Measurements from ENCODE around the gene SLF1.

The SLF1 gene

DNA sequence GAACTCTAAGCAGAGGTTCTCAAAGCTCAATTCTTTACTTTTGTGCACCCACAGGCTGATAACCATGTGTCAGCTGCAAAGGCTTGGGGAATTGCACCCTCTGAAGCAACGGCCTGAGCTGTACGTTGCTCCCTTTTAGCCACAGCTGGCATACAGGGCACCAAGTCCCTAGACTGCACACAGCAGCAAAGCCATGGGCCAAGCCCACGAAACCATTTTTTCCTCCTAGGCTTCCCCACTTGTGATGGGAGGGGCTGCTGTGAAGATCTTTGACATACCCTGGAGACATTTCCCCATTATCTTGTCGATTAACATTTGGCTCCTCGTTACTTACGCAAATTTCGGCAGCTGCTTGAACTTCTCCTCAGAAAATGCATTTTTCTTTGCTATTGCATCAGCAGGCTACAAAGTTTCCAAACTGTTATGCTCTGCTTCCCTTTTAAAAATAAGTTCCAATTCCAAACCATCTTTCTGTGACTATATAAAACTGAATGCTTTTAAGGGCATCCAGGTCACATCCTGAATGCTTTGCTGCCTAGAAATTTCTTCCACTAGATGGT, 23.1 kb upstream of the SLF1 start:
- Histone ChIP-seq H3K27me3 (ENCODE audit: insufficient read depth, low read length, poor library complexity) (no peaks in the 10 kb centered on the region), H3K56ac (ENCODE audit: low read length) (no peak overlapping the region), H2BK5ac (ENCODE audit: low read length) (no peak overlapping the region), H4K8ac (ENCODE audit: low read depth, low read length) (no peak overlapping the region), H2BK15ac (replicated peaks; ENCODE audit: low read depth) (no peak overlapping the region), H3K4ac (ENCODE audit: low read depth, low read length) (no peak overlapping the region), H3K4me1 (ENCODE audit: control insufficient read depth, low read depth, low read length) (no peaks in the 10 kb centered on the region), H4K5ac (ENCODE audit: low read length) (no peak overlapping the region), H2BK120ac (ENCODE audit: low read depth, low read length) (no peak overlapping the region), H3K27ac (ENCODE audit: low read depth, low read length) (no peak overlapping the region), H3K79me2 (ENCODE audit: control insufficient read depth, insufficient read depth, low read length) (no peaks in the 10 kb centered on the region), H3K18ac (ENCODE audit: low read length) (no peak overlapping the region), H3K36me3 (ENCODE audit: control insufficient read depth, insufficient read depth, low read length) (no peaks in the 10 kb centered on the region), H3K4me2 (ENCODE audit: low read length) (no peak overlapping the region), H3K4me3 (ENCODE audit: low read length) (no peak overlapping the region), H3K23ac (ENCODE audit: low read length) (no peak overlapping the region), H3K9ac (ENCODE audit: low read length) (no peak overlapping the region), H2AK5ac (ENCODE audit: low read length) (no peak overlapping the region), H3K79me1 (ENCODE audit: low read length) (no peaks in the 10 kb centered on the region)
- no peak for DNase-seq
- no CpG with 5 or more reads among the region's 7 CpGs for WGBS (ENCODE audit: extremely low coverage, insufficient coverage, low lambda C conversion rate)

DNA sequence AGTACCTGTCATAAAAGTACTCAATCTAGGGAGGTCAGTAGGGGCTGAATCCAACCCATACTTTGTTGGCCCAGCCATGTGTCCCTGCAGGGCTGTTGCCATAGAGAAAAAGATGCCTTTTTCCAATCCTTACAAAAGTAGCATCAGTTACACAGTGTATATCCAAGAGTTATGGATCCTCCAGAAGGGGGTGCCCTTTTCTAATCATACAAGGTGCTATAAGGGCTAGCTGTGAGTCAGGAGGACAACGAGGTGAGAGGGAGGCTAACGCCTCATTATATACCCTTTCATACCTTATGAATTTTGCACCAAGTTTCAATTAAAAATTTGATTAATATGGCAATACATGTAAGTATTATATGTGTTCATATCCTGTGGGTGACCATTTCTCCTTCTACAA, 4.9 kb upstream of the SLF1 start:
- Histone ChIP-seq H3K4me1 (ENCODE audit: control insufficient read depth, low read depth, low read length) (no peaks in the 10 kb centered on the region), H3K18ac (ENCODE audit: low read length) (no peak overlapping the region), H3K36me3 (ENCODE audit: control insufficient read depth, insufficient read depth, low read length) (no peaks in the 10 kb centered on the region), H3K56ac (ENCODE audit: low read length) (no peak overlapping the region), H3K9ac (ENCODE audit: low read length) (no peak overlapping the region), H4K5ac (ENCODE audit: low read length) (no peak overlapping the region), H3K79me2 (ENCODE audit: control insufficient read depth, insufficient read depth, low read length) (no peaks in the 10 kb centered on the region), H3K4me3 (ENCODE audit: low read length) (no peak overlapping the region), H3K4ac (ENCODE audit: low read depth, low read length) (no peak overlapping the region), H2AK5ac (ENCODE audit: low read length) (no peak overlapping the region), H3K27me3 (ENCODE audit: insufficient read depth, low read length, poor library complexity) (no peaks in the 10 kb centered on the region), H3K27ac (ENCODE audit: low read depth, low read length) (no peak overlapping the region), H3K4me2 (ENCODE audit: low read length) (no peak overlapping the region), H4K8ac (ENCODE audit: low read depth, low read length) (no peak overlapping the region), H2BK5ac (ENCODE audit: low read length) (no peak overlapping the region), H2BK120ac (ENCODE audit: low read depth, low read length) (no peak overlapping the region), H2BK15ac (replicated peaks; ENCODE audit: low read depth) (no peak overlapping the region), H3K79me1 (ENCODE audit: low read length) (no peaks in the 10 kb centered on the region), H3K23ac (ENCODE audit: low read length) (no peak overlapping the region)
- no CpG with 5 or more reads among the region's 2 CpGs for WGBS (ENCODE audit: extremely low coverage, insufficient coverage, low lambda C conversion rate)
- DNase-seq = peak; percentile 65

- Histone ChIP-seq H2BK15ac (replicated peaks; ENCODE audit: low read depth) (no peak overlapping the region), H3K36me3 (ENCODE audit: control insufficient read depth, insufficient read depth, low read length) (no peaks in the 10 kb centered on the region), H2BK5ac (ENCODE audit: low read length) (no peak overlapping the region), H3K27ac (ENCODE audit: low read depth, low read length) (no peak overlapping the region), H3K27me3 (ENCODE audit: insufficient read depth, low read length, poor library complexity) (no peaks in the 10 kb centered on the region), H2BK120ac (ENCODE audit: low read depth, low read length) (no peak overlapping the region), H4K5ac (ENCODE audit: low read length) (no peak overlapping the region), H3K9ac (ENCODE audit: low read length) (no peak overlapping the region), H2AK5ac (ENCODE audit: low read length) (no peak overlapping the region), H3K18ac (ENCODE audit: low read length) (no peak overlapping the region), H3K4me2 (ENCODE audit: low read length) (no peak overlapping the region), H3K56ac (ENCODE audit: low read length) (no peak overlapping the region), H3K4me1 (ENCODE audit: control insufficient read depth, low read depth, low read length) (no peaks in the 10 kb centered on the region), H3K4me3 (ENCODE audit: low read length) (no peak overlapping the region), H3K79me2 (ENCODE audit: control insufficient read depth, insufficient read depth, low read length) (peaks cover 3% of the 10 kb centered on the region), H4K8ac (ENCODE audit: low read depth, low read length) (no peak overlapping the region), H3K23ac (ENCODE audit: low read length) (no peak overlapping the region), H3K79me1 (ENCODE audit: low read length) (no peaks in the 10 kb centered on the region), H3K4ac (ENCODE audit: low read depth, low read length) (no peak overlapping the region)
- no peak for DNase-seq
- WGBS (ENCODE audit: extremely low coverage, insufficient coverage, low lambda C conversion rate) = no CpG with 5 or more reads among the region's 2 CpGs
Measured at GRCh38 chr5:94614156-94614805, 4.2 kb upstream of the SLF1 start.

DNA sequence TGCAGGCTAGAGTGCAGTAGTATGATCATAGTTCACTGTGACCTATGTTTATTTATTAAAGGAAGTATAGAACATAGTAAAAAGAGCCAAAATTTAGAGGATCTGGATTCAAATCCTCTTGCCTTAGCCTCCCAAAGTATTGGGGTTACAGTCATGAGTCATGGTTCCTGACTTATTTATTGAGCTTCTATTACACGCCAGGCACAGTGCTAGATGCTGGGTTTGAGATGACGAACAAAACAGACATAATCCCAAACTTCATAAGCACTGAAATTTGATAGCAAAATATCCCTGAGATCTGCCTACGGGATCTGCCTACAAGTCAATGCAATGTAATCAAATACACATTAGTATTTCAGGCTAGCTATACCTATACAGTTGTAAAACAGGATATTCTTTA, 2.6 kb upstream of the SLF1 start:
- Histone ChIP-seq H3K36me3 (ENCODE audit: control insufficient read depth, insufficient read depth, low read length) (no peaks in the 10 kb centered on the region), H2AK5ac (ENCODE audit: low read length) (no peak overlapping the region), H4K5ac (ENCODE audit: low read length) (no peak overlapping the region), H3K4me1 (ENCODE audit: control insufficient read depth, low read depth, low read length) (no peaks in the 10 kb centered on the region), H3K4me2 (ENCODE audit: low read length) (no peak overlapping the region), H2BK120ac (ENCODE audit: low read depth, low read length) (no peak overlapping the region), H3K4me3 (ENCODE audit: low read length) (no peak overlapping the region), H2BK5ac (ENCODE audit: low read length) (no peak overlapping the region), H3K9ac (ENCODE audit: low read length) (no peak overlapping the region), H3K27ac (ENCODE audit: low read depth, low read length) (no peak overlapping the region), H2BK15ac (replicated peaks; ENCODE audit: low read depth) (no peak overlapping the region), H3K79me2 (ENCODE audit: control insufficient read depth, insufficient read depth, low read length) (peaks cover 11% of the 10 kb centered on the region), H3K56ac (ENCODE audit: low read length) (no peak overlapping the region), H3K23ac (ENCODE audit: low read length) (no peak overlapping the region), H4K8ac (ENCODE audit: low read depth, low read length) (no peak overlapping the region), H3K27me3 (ENCODE audit: insufficient read depth, low read length, poor library complexity) (no peaks in the 10 kb centered on the region), H3K18ac (ENCODE audit: low read length) (no peak overlapping the region), H3K79me1 (ENCODE audit: low read length) (no peaks in the 10 kb centered on the region), H3K4ac (ENCODE audit: low read depth, low read length) (no peak overlapping the region)
- DNase-seq = no peak
- no CpG with 5 or more reads among the region's 3 CpGs for WGBS (ENCODE audit: extremely low coverage, insufficient coverage, low lambda C conversion rate)

GRCh38 chr5:94618029-94618492, 408 bp upstream of the SLF1 start:
- Histone ChIP-seq H3K36me3 (ENCODE audit: control insufficient read depth, insufficient read depth, low read length) (no peaks in the 10 kb centered on the region), H3K23ac (ENCODE audit: low read length) (peak overlapping the region; percentile 35), H3K79me1 (ENCODE audit: low read length) (no peaks in the 10 kb centered on the region), H3K4ac (ENCODE audit: low read depth, low read length) (no peak overlapping the region), H2AK5ac (ENCODE audit: low read length) (no peak overlapping the region), H3K9ac (ENCODE audit: low read length) (peak overlapping the region; percentile 86), H2BK15ac (replicated peaks; ENCODE audit: low read depth) (no peak overlapping the region), H2BK120ac (ENCODE audit: low read depth, low read length) (no peak overlapping the region), H4K8ac (ENCODE audit: low read depth, low read length) (no peak overlapping the region), H3K27me3 (ENCODE audit: insufficient read depth, low read length, poor library complexity) (no peaks in the 10 kb centered on the region), H2BK5ac (ENCODE audit: low read length) (no peak overlapping the region), H3K79me2 (ENCODE audit: control insufficient read depth, insufficient read depth, low read length) (peaks cover 19% of the 10 kb centered on the region), H3K4me2 (ENCODE audit: low read length) (peak overlapping the region; percentile 90), H3K18ac (ENCODE audit: low read length) (peak overlapping the region; percentile 85), H3K27ac (ENCODE audit: low read depth, low read length) (peak overlapping the region; percentile 95), H4K5ac (ENCODE audit: low read length) (no peak overlapping the region), H3K4me1 (ENCODE audit: control insufficient read depth, low read depth, low read length) (no peaks in the 10 kb centered on the region), H3K56ac (ENCODE audit: low read length) (peak overlapping the region; percentile 89), H3K4me3 (ENCODE audit: low read length) (peak overlapping the region; percentile 86)
- peak; percentile 89 for DNase-seq
- WGBS (ENCODE audit: extremely low coverage, insufficient coverage, low lambda C conversion rate) = no CpG with 5 or more reads among the region's 23 CpGs

DNA sequence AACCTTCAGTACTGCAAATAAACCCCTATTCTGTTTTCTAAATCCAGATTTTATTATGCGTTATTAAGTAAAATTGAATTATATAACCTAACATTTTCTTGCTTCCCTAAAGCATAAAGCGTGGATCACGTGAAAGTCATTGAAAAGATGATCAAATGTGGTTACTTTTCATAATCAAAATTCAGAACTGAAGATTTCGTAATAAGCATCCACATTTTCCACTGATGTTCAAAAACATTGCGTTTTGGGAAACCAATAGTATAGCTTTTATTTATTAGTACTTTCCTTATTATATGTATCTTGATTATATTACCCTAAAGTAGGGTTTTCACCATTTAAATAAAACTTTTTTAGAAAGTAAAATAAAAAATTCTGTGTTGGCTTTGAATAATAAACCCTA, 1.8 kb downstream of the SLF1 start:
- H3K23ac ChIP-seq (ENCODE audit: low read length) = no peak overlapping the region
- no peak overlapping the region for H3K4ac ChIP-seq (ENCODE audit: low read depth, low read length)
- no peak overlapping the region for H2AK5ac ChIP-seq (ENCODE audit: low read length)

More for the DNA sequence above, 1.8 kb downstream of the SLF1 start:
- Histone ChIP-seq H3K4me1 (ENCODE audit: control insufficient read depth, low read depth, low read length) (no peaks in the 10 kb centered on the region), H2BK5ac (ENCODE audit: low read length) (no peak overlapping the region), H2BK15ac (replicated peaks; ENCODE audit: low read depth) (no peak overlapping the region), H4K8ac (ENCODE audit: low read depth, low read length) (no peak overlapping the region), H3K27ac (ENCODE audit: low read depth, low read length) (no peak overlapping the region), H3K4me2 (ENCODE audit: low read length) (no peak overlapping the region), H3K27me3 (ENCODE audit: insufficient read depth, low read length, poor library complexity) (no peaks in the 10 kb centered on the region), H3K79me1 (ENCODE audit: low read length) (no peaks in the 10 kb centered on the region), H3K9ac (ENCODE audit: low read length) (no peak overlapping the region), H3K56ac (ENCODE audit: low read length) (no peak overlapping the region), H2BK120ac (ENCODE audit: low read depth, low read length) (no peak overlapping the region), H3K18ac (ENCODE audit: low read length) (no peak overlapping the region), H3K36me3 (ENCODE audit: control insufficient read depth, insufficient read depth, low read length) (no peaks in the 10 kb centered on the region), H3K4me3 (ENCODE audit: low read length) (no peak overlapping the region), H4K5ac (ENCODE audit: low read length) (no peak overlapping the region), H3K79me2 (ENCODE audit: control insufficient read depth, insufficient read depth, low read length) (peaks cover 19% of the 10 kb centered on the region)
- WGBS (ENCODE audit: extremely low coverage, insufficient coverage, low lambda C conversion rate) = no CpG with 5 or more reads among the region's 5 CpGs
- DNase-seq = no peak

Data from mesendoderm (in vitro differentiated cells).